Liver (tissue), 9 donors: ENCODE data around the gene SYNGR3. TPM values are rescaled to one million over a fixed set of nuclear protein-coding genes. Genes with fewer than 3 reads are reported as not detected.

Experiments
- DNase-seq: peaks from one replicate; pipeline ENCODE4 v3.0.0-alpha.2; 2017; ENCODE audit warnings: low spot score
- H3K27ac ChIP-seq, 2 donors: one replicate each; pipeline ENCODE4 v1.7.0; 2013; ENCODE audit warnings: inconsistent platforms in 2 of 2, low read length in 2 of 2, control low read depth in 1 of 2, low read depth in 1 of 2, mild to moderate bottlenecking in 1 of 2
- H3K27me3 ChIP-seq, 4 donors: one replicate each; pipeline versions ENCODE4 v1.6.1 to v1.7.0; 2013; ENCODE audit warnings: low read length in 3 of 4, inconsistent platforms in 1 of 4, mild to moderate bottlenecking in 1 of 4, moderate library complexity in 1 of 4; ENCODE audit not compliant: control insufficient read depth in 4 of 4, insufficient read depth in 4 of 4
- H3K36me3 ChIP-seq, 4 donors: one replicate each; pipeline versions ENCODE4 v1.6.1 to v1.7.0; 2013; ENCODE audit warnings: low read length in 3 of 4, mild to moderate bottlenecking in 3 of 4, low read depth in 1 of 4, moderate library complexity in 1 of 4; ENCODE audit not compliant: control insufficient read depth in 4 of 4, insufficient read depth in 3 of 4
- H3K4me1 ChIP-seq, 4 donors: one replicate each; pipeline versions ENCODE4 v1.6.1 to v1.7.0; 2013; ENCODE audit warnings: low read length in 3 of 4, mild to moderate bottlenecking in 3 of 4, moderate library complexity in 1 of 4; ENCODE audit not compliant: control insufficient read depth in 4 of 4, insufficient read depth in 4 of 4
- H3K4me3 ChIP-seq, 3 donors: one replicate each; pipeline versions ENCODE4 v1.6.1 to v1.7.0; 2013; ENCODE audit warnings: low read length in 3 of 3, control low read depth in 1 of 3, low read depth in 1 of 3, mild to moderate bottlenecking in 1 of 3
- H3K9ac ChIP-seq, 2 donors: one replicate each; pipeline ENCODE4 v1.7.0; 2013; ENCODE audit warnings: low read length in 2 of 2, mild to moderate bottlenecking in 2 of 2, moderate library complexity in 2 of 2, control low read depth in 1 of 2, low read depth in 1 of 2
- H3K9me3 ChIP-seq, 4 donors: one replicate each; pipeline versions ENCODE4 v1.6.1 to v1.7.0; 2013; ENCODE audit warnings: low read length in 3 of 4; ENCODE audit not compliant: control insufficient read depth in 4 of 4
- ATF3 ChIP-seq: IDR thresholded peaks from 2 replicates; pipeline ENCODE4 v1.6.1; 2016; ENCODE audit warnings: antibody characterized with exemption
- CTCF ChIP-seq: fragments of 150-350 bp; IDR thresholded peaks from 2 replicates; pipeline ENCODE4 v1.5.1; 2017; ENCODE audit warnings: improper control_type of control experiment, low read depth, low read length; ENCODE audit not compliant: missing input control
- EGR1 ChIP-seq, 2 donors: IDR thresholded peaks; 2 replicates each; pipeline ENCODE4 v1.6.1; 2016 to 2018; ENCODE audit warnings: antibody characterized with exemption in 2 of 2, low read depth in 2 of 2
- FOXA1 ChIP-seq: IDR thresholded peaks from 2 replicates; pipeline ENCODE4 v1.6.1; 2016; ENCODE audit warnings: antibody characterized with exemption
- GABPA ChIP-seq, 2 donors: IDR thresholded peaks in 1 of 2; conservative IDR thresholded peaks in 1 of 2; 2 replicates each; pipeline ENCODE4 v1.6.1; 2016; ENCODE audit warnings: antibody characterized with exemption in 2 of 2, mild to moderate bottlenecking in 1 of 2, moderate library complexity in 1 of 2
- HNF4A ChIP-seq, 2 donors: conservative IDR thresholded peaks; 2 replicates each; pipeline ENCODE4 v1.6.1; 2016; ENCODE audit warnings: antibody characterized with exemption in 2 of 2, mild to moderate bottlenecking in 2 of 2
- HNF4G ChIP-seq: IDR thresholded peaks from 2 replicates; pipeline ENCODE4 v1.6.1; 2016; ENCODE audit warnings: antibody characterized with exemption
- MAX ChIP-seq: IDR thresholded peaks from 2 replicates; pipeline ENCODE4 v1.6.1; 2016; ENCODE audit warnings: antibody characterized with exemption
- NR2F2 ChIP-seq: IDR thresholded peaks from 2 replicates; pipeline ENCODE4 v1.6.1; 2016; ENCODE audit warnings: antibody characterized with exemption
- RAD21 ChIP-seq, 2 donors: IDR thresholded peaks; 2 replicates each; pipeline ENCODE4 v1.6.1; 2016; ENCODE audit warnings: antibody characterized with exemption in 2 of 2, mild to moderate bottlenecking in 2 of 2
- REST ChIP-seq: IDR thresholded peaks from 2 replicates; pipeline ENCODE4 v1.6.1; 2016; ENCODE audit warnings: antibody characterized with exemption, mild to moderate bottlenecking
- TAF1 ChIP-seq: conservative IDR thresholded peaks from 2 replicates; pipeline ENCODE4 v1.6.1; 2016; ENCODE audit warnings: antibody characterized with exemption, mild to moderate bottlenecking
- YY1 ChIP-seq: IDR thresholded peaks from 2 replicates; pipeline ENCODE4 v1.6.1; 2016; ENCODE audit warnings: antibody characterized with exemption, mild to moderate bottlenecking
- ZBTB33 ChIP-seq: IDR thresholded peaks from 2 replicates; pipeline ENCODE4 v1.6.1; 2016; ENCODE audit warnings: antibody characterized with exemption
- WGBS: extraction: QIAGEN DNeasy Blood & Tissue Kit; methylation state at CpG from one replicate; pipeline ENCODE4 v1.1.7; 2013; 5-methylcytosine and 5-hydroxymethylcytosine counted together
- polyA plus RNA-seq, 2 donors: library from polyadenylated mRNA; stranded (reverse) in 1 of 2; unstranded in 1 of 2; fragments of 200-250 nt in 1 of 2; fragments of >200 nt in 1 of 2; fragmentation: Nextera tagmentation in 1 of 2; extraction: Ambion mirVana in 1 of 2; gene quantifications; one replicate each; pipeline versions ENCODE4 v1.2.1 to v1.2.3, GENCODE V29; 2013 to 2015
- total RNA-seq, 2 donors: library from RNA; depleted of rRNA; stranded (reverse); fragments of >200 nt; gene quantifications; one replicate each; pipeline ENCODE4 v1.2.3, GENCODE V29; 2014
- donor health status: healthy.
- donor health status: healthy.
- donor health status: healthy.
- donor health status: healthy.
- donor health status: healthy.

Gene SYNGR3
- total and polyA plus RNA-seq, 4 donors: 0.09 to 0.47 (median 0.17) TPM; not detected in 1

- Histone ChIP-seq H3K4me3 (peak overlapping the region; percentile 81 to 97 (median 82)), H3K27ac (peak overlapping the region; percentile 89 to 93), H3K9ac (peak overlapping the region; percentile 61 to 99), H3K4me1 (peaks cover 4 to 28% (median 21%) of the 10 kb centered on the region in 4 donors), H3K9me3 (no peaks in the 10 kb centered on the region), H3K27me3 (no peaks in the 10 kb centered on the region), H3K36me3 (peaks cover 0 to 26% (median 7%) of the 10 kb centered on the region in 4 donors)
- 23% methylated on average over 24 of the region's 24 CpGs for WGBS
- TF ChIP-seq CTCF (no peak), ATF3 (no peak), HNF4G (no peak), YY1 (no peak), TAF1 (no peak), GABPA (IDR thresholded peaks at IDR 0.05 in 1 of 2, conservative IDR thresholded peaks at IDR 0.05 in 1 of 2) (no peak), RAD21 (IDR thresholded peaks at IDR 0.05) (no peak), EGR1 (IDR thresholded peaks at IDR 0.05; ENCODE audit: low read depth in 2 of 2) (no peak), HNF4A (conservative IDR thresholded peaks at IDR 0.05) (no peak), ZBTB33 (no peak), FOXA1 (no peak)
- DNase-seq: no peak
These were observed 24.3 kb upstream of the SYNGR3 start for GRCh38 chr16:1965396-1966001.

- H3K4me1 ChIP-seq: peaks cover 4 to 25% (median 22%) of the 10 kb centered on the region in 4 donors
- peak within 1 kb of the TSS; percentile 89 to 93 for H3K27ac ChIP-seq
- 96% methylated on average over 6 of the region's 6 CpGs for WGBS
- peaks cover 0 to 23% (median 7%) of the 10 kb centered on the region in 4 donors for H3K36me3 ChIP-seq
- peak within 1 kb of the TSS; percentile 81 to 97 (median 82) for H3K4me3 ChIP-seq
- no peaks in the 10 kb centered on the region for H3K9me3 ChIP-seq
- TF ChIP-seq ZBTB33: no peak
- TF ChIP-seq REST: no peak
- no peak for TF ChIP-seq TAF1
- no peak for TF ChIP-seq NR2F2
- TF ChIP-seq ATF3: no peak
- TF ChIP-seq MAX: no peak
- no peak for DNase-seq
- H3K27me3 ChIP-seq: no peaks in the 10 kb centered on the region
- peak within 1 kb of the TSS in 1 of 2 donors; percentile 99 for H3K9ac ChIP-seq
These were observed 23.3 kb upstream of the SYNGR3 start, which contains the start of gene RNF151 for GRCh38 chr16:1966460-1966859. TSS of gene RNF151 (plus strand) at chr16:1966856. CDS start at chr16:1966882, 26 bp downstream.
